Measurements from ENCODE around the gene ZSWIM3. TPM values are rescaled to one million over a fixed set of nuclear protein-coding genes. Genes with fewer than 3 reads are reported as not detected.

ZSWIM3 gene
- total and polyA plus RNA-seq, 2 of the 13 experiments (the other 11 are each of a cell fraction or from before 2014, with no cell fraction given), result 5.2 to 5.8 TPM

DNA sequence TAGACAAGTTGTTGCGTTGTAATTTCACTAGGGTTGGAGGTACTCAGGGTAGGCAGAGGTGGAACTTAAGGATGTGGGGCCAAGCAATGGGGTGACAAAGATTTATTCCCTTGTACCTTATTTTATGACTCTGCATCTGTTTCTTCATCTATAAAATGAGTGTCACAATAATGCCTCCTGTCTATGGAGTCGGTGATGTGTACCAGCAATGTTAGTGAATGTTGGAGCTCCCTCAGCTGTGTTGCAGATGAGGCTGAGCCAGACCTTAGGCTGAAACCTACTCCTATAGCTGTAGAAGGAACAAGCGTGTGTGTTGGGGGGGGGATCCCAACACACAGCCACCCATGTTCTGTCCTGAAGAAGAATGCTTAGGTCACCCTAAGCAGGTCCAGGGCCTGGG, 40.5 kb upstream of the ZSWIM3 start:
- 93% methylated on average over 3 of the region's 3 CpGs for WGBS (ENCODE audit: low lambda C conversion rate)
- Histone ChIP-seq H3K4me3 (replicated peaks in 1 of 3; ENCODE audit: insufficient read depth in 1 of 3, low read depth in 2 of 3, low read length in 3 of 3) (no peak overlapping the region), H4K20me1 (ENCODE audit: insufficient read depth, low read length) (no peaks in the 10 kb centered on the region), H3K4me1 (ENCODE audit: insufficient read depth, low read length) (peaks cover 32% of the 10 kb centered on the region), H2AFZ (ENCODE audit: low read length) (no peak overlapping the region), H3K79me2 (ENCODE audit: insufficient read depth, low read length) (peaks cover 15% of the 10 kb centered on the region), H3K9me3 (ENCODE audit: low read length) (no peaks in the 10 kb centered on the region), H3K9ac (ENCODE audit: insufficient read depth, low read depth, low read length) (no peak overlapping the region), H3K36me3 (replicated peaks in 1 of 2; ENCODE audit: control insufficient read depth in 1 of 2, insufficient read depth in 2 of 2, low read length in 2 of 2) (peaks cover 4 to 10% of the 10 kb centered on the region in 2 experiments), H3K27ac (ENCODE audit: extremely low read length, insufficient read depth, low read length) (no peak overlapping the region), H3K27me3 (ENCODE audit: control insufficient read depth in 1 of 2, insufficient read depth in 2 of 2, low read length in 2 of 2) (no peaks in the 10 kb centered on the region), H3K4me2 (ENCODE audit: low read depth, low read length) (no peak overlapping the region)
- ChIA-PET CTCF (ENCODE audit: low intra/inter-chr PET ratio, low total read pairs) (no interaction called here), POLR2A (interaction anchor here (1.0 to 1.3 kb wide), 2 partner anchors 25 to 117 kb away, joined by 3 to 4 read pairs; partner anchors contain the start of genes DNTTIP1, PCIF1 and WFDC3)
- TF ChIP-seq ZSCAN12 (CRISPR knock-in tag; IDR thresholded peaks at IDR 0.05) (no peak), ZNF558 (CRISPR knock-in tag; IDR thresholded peaks at IDR 0.05; ENCODE audit: borderline replicate concordance) (0 out of 2 replicates have a peak, but pooled peaks have one; percentile 49), MBNL3 (CRISPR knock-in tag; conservative IDR thresholded peaks at IDR 0.05) (no peak)
- TF ChIP-seq, protein P1, sequence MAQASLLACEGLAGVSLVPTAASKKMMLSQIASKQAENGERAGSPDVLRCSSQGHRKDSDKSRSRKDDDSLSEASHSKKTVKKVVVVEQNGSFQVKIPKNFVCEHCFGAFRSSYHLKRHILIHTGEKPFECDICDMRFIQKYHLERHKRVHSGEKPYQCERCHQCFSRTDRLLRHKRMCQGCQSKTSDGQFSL (CRISPR knock-in tag; IDR thresholded peaks at IDR 0.05), result peak; percentile 37; the same call in 1 of the 2 replicates
- FAIRE-seq, result no peak
- in situ Hi-C loops (cut with HindIII; ENCODE audit: extremely low pct_ligation_motif_present, low pct_unique_long_range_greater_than_20kb), result no loop called here
- BruUV-seq (replicated peaks), result no TSS peak
- intact Hi-C loops (cut with micrococcal nuclease; ENCODE audit: unreplicated experiment), result no loop called here
- DNase-seq (ENCODE audit: low spot score), result no peak
- no peak for ATAC-seq

GRCh38 chr20:45817376-45818194, 39.8 kb upstream of the ZSWIM3 start:
- no peaks in the 10 kb centered on the region for H3K27me3 ChIP-seq (ENCODE audit: control insufficient read depth in 1 of 2, insufficient read depth in 2 of 2, low read length in 2 of 2)
- H3K4me3 ChIP-seq (replicated peaks in 1 of 3; ENCODE audit: insufficient read depth in 1 of 3, low read depth in 2 of 3, low read length in 3 of 3), result no peak overlapping the region
- no peaks in the 10 kb centered on the region for H3K9me3 ChIP-seq (ENCODE audit: low read length)
- no peak overlapping the region for H3K27ac ChIP-seq (ENCODE audit: extremely low read length, insufficient read depth, low read length)
- intact Hi-C loops (cut with micrococcal nuclease; ENCODE audit: unreplicated experiment), result no loop called here
- H3K4me1 ChIP-seq (ENCODE audit: insufficient read depth, low read length), result peaks cover 36% of the 10 kb centered on the region
- H4K20me1 ChIP-seq (ENCODE audit: insufficient read depth, low read length), result no peaks in the 10 kb centered on the region
- H2AFZ ChIP-seq (ENCODE audit: low read length), result no peak overlapping the region
- FAIRE-seq (no peak), DNase-seq (ENCODE audit: low spot score) (no peak), ATAC-seq (no peak)
- H3K9ac ChIP-seq (ENCODE audit: insufficient read depth, low read depth, low read length), result no peak overlapping the region
- H3K36me3 ChIP-seq (replicated peaks in 1 of 2; ENCODE audit: control insufficient read depth in 1 of 2, insufficient read depth in 2 of 2, low read length in 2 of 2), result peaks cover 4 to 10% of the 10 kb centered on the region in 2 experiments
- BruUV-seq (replicated peaks), result no TSS peak
- in situ Hi-C loops (cut with HindIII; ENCODE audit: extremely low pct_ligation_motif_present, low pct_unique_long_range_greater_than_20kb), result no loop called here
- 83% methylated on average over 9 of the region's 9 CpGs for WGBS (ENCODE audit: low lambda C conversion rate)
- CTCF ChIA-PET (ENCODE audit: low intra/inter-chr PET ratio, low total read pairs), result no interaction called here
- H3K79me2 ChIP-seq (ENCODE audit: insufficient read depth, low read length), result peaks cover 15% of the 10 kb centered on the region
- POLR2A ChIA-PET, result interaction anchor here (1.0 to 1.3 kb wide), 3 partner anchors 8 to 116 kb away, joined by 3 to 4 read pairs (median 3); partner anchors contain the start of genes DNTTIP1, PCIF1 and WFDC3
- H3K4me2 ChIP-seq (ENCODE audit: low read depth, low read length), result no peak overlapping the region
- TF ChIP-seq SOX5 (CRISPR knock-in tag; IDR thresholded peaks at IDR 0.05; ENCODE audit: borderline replicate concordance) (no peak), POLR2A (IDR thresholded peaks at IDR 0.05; ENCODE audit: insufficient read depth in 1 of 2, low read depth in 2 of 2, low read length in 2 of 2) (peak in 1 of 2 experiments; percentile 34; a peak in 1 of 4 replicates), RFXANK (CRISPR knock-in tag; IDR thresholded peaks at IDR 0.05) (no peak), ATF7 (IDR thresholded peaks at IDR 0.05) (peak; percentile 13; the same call in 1 of the 2 replicates), ATF7 (CRISPR knock-in tag; IDR thresholded peaks at IDR 0.05) (no peak), AGO2 (optimal IDR thresholded peaks at IDR 0.05; ENCODE audit: low read depth, low read length) (peak; percentile 79), ZNF678 (CRISPR knock-in tag; IDR thresholded peaks at IDR 0.05) (no peak), MBD4 (IDR thresholded peaks at IDR 0.05; ENCODE audit: borderline replicate concordance, low read length) (no peak), RBM22 (optimal IDR thresholded peaks at IDR 0.05; ENCODE audit: low read length) (peak; percentile 54), HOXD1 (CRISPR knock-in tag; IDR thresholded peaks at IDR 0.05) (0 out of 2 replicates have a peak, but pooled peaks have one; percentile 23), ZNF280B (CRISPR knock-in tag; IDR thresholded peaks at IDR 0.05; ENCODE audit: borderline replicate concordance) (0 out of 2 replicates have a peak, but pooled peaks have one; percentile 24)
- TF ChIP-seq, protein P2, sequence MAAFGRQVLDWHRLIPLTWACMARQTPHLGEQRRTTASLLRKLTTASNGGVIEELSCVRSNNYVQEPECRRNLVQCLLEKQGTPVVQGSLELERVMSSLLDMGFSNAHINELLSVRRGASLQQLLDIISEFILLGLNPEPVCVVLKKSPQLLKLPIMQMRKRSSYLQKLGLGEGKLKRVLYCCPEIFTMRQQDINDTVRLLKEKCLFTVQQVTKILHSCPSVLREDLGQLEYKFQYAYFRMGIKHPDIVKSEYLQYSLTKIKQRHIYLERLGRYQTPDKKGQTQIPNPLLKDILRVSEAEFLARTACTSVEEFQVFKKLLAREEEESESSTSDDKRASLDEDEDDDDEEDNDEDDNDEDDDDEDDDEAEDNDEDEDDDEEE (CRISPR knock-in tag; IDR thresholded peaks at IDR 0.05), result no peak

Measured in HepG2 (cell line).